Measurements from ENCODE around the gene IL1B.

DNA sequence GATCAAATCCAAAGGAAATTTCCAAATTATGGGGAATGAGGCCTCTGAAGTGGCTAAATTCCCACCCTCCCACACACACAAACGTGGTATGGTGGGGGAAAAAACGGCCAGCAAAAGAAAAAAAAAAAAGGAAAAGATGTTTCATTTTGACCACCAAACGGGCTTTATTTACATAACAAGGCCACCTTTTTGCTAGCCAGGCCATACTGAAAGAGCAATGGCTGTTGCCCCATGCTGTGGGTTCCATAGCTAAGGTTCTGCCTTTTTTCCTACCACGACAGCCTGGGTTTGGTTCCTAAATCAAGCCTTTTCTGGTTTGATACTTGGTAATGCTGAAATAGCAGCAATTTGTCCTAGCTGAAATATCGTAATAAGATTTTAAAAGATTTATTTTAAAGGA is 14.0 kb upstream of the IL1B start:
- TF ChIP-seq, protein P1, sequence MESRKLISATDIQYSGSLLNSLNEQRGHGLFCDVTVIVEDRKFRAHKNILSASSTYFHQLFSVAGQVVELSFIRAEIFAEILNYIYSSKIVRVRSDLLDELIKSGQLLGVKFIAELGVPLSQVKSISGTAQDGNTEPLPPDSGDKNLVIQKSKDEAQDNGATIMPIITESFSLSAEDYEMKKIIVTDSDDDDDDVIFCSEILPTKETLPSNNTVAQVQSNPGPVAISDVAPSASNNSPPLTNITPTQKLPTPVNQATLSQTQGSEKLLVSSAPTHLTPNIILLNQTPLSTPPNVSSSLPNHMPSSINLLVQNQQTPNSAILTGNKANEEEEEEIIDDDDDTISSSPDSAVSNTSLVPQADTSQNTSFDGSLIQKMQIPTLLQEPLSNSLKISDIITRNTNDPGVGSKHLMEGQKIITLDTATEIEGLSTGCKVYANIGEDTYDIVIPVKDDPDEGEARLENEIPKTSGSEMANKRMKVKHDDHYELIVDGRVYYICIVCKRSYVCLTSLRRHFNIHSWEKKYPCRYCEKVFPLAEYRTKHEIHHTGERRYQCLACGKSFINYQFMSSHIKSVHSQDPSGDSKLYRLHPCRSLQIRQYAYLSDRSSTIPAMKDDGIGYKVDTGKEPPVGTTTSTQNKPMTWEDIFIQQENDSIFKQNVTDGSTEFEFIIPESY (IDR thresholded peaks at IDR 0.05; ENCODE audit: borderline replicate concordance, low read depth), result no peak
- TF ChIP-seq, protein P2, sequence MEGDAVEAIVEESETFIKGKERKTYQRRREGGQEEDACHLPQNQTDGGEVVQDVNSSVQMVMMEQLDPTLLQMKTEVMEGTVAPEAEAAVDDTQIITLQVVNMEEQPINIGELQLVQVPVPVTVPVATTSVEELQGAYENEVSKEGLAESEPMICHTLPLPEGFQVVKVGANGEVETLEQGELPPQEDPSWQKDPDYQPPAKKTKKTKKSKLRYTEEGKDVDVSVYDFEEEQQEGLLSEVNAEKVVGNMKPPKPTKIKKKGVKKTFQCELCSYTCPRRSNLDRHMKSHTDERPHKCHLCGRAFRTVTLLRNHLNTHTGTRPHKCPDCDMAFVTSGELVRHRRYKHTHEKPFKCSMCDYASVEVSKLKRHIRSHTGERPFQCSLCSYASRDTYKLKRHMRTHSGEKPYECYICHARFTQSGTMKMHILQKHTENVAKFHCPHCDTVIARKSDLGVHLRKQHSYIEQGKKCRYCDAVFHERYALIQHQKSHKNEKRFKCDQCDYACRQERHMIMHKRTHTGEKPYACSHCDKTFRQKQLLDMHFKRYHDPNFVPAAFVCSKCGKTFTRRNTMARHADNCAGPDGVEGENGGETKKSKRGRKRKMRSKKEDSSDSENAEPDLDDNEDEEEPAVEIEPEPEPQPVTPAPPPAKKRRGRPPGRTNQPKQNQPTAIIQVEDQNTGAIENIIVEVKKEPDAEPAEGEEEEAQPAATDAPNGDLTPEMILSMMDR (IDR thresholded peaks at IDR 0.05), result no peak
- TF ChIP-seq, protein P3, sequence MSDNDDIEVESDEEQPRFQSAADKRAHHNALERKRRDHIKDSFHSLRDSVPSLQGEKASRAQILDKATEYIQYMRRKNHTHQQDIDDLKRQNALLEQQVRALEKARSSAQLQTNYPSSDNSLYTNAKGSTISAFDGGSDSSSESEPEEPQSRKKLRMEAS (IDR thresholded peaks at IDR 0.05; ENCODE audit: low read depth), result no peak
- no peak for TF ChIP-seq TAF1 (IDR thresholded peaks at IDR 0.05; ENCODE audit: borderline replicate concordance, low read depth, low read length)
- TF ChIP-seq, protein P4, sequence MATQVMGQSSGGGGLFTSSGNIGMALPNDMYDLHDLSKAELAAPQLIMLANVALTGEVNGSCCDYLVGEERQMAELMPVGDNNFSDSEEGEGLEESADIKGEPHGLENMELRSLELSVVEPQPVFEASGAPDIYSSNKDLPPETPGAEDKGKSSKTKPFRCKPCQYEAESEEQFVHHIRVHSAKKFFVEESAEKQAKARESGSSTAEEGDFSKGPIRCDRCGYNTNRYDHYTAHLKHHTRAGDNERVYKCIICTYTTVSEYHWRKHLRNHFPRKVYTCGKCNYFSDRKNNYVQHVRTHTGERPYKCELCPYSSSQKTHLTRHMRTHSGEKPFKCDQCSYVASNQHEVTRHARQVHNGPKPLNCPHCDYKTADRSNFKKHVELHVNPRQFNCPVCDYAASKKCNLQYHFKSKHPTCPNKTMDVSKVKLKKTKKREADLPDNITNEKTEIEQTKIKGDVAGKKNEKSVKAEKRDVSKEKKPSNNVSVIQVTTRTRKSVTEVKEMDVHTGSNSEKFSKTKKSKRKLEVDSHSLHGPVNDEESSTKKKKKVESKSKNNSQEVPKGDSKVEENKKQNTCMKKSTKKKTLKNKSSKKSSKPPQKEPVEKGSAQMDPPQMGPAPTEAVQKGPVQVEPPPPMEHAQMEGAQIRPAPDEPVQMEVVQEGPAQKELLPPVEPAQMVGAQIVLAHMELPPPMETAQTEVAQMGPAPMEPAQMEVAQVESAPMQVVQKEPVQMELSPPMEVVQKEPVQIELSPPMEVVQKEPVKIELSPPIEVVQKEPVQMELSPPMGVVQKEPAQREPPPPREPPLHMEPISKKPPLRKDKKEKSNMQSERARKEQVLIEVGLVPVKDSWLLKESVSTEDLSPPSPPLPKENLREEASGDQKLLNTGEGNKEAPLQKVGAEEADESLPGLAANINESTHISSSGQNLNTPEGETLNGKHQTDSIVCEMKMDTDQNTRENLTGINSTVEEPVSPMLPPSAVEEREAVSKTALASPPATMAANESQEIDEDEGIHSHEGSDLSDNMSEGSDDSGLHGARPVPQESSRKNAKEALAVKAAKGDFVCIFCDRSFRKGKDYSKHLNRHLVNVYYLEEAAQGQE (IDR thresholded peaks at IDR 0.05; ENCODE audit: low read depth, low read length), result no peak
